Mononuclear cell (primary cell): ENCODE data around the gene SLC22A23. TPM values are rescaled to one million over a fixed set of nuclear protein-coding genes. Genes with fewer than 3 reads are reported as not detected.

Experiments used
- H3K27me3 ChIP-seq: 2 replicates; pipeline ENCODE4 v1.6.0; 2011; ENCODE audit warnings: low read length, control low read depth; ENCODE audit not compliant: insufficient read depth
- H3K4me1 ChIP-seq: 2 replicates; pipeline ENCODE4 v1.5.1; 2011; ENCODE audit warnings: mild to moderate bottlenecking, low read length, control low read depth; ENCODE audit not compliant: insufficient read depth
- H3K4me3 ChIP-seq: 2 replicates; pipeline ENCODE4 v1.5.1; 2011; ENCODE audit warnings: mild to moderate bottlenecking, low read length, moderate library complexity
- H3K9me3 ChIP-seq: 2 replicates; pipeline ENCODE4 v1.5.1; 2011; ENCODE audit warnings: low read depth, mild to moderate bottlenecking, control low read depth, low read length
- total RNA-seq: library from RNA; depleted of rRNA; stranded (reverse); fragments of >200 nt; gene quantifications from one replicate; pipeline ENCODE4 v1.2.3, GENCODE V29; 2012

SLC22A23 gene
- total RNA-seq, 1 donor = 6.0 TPM

DNA sequence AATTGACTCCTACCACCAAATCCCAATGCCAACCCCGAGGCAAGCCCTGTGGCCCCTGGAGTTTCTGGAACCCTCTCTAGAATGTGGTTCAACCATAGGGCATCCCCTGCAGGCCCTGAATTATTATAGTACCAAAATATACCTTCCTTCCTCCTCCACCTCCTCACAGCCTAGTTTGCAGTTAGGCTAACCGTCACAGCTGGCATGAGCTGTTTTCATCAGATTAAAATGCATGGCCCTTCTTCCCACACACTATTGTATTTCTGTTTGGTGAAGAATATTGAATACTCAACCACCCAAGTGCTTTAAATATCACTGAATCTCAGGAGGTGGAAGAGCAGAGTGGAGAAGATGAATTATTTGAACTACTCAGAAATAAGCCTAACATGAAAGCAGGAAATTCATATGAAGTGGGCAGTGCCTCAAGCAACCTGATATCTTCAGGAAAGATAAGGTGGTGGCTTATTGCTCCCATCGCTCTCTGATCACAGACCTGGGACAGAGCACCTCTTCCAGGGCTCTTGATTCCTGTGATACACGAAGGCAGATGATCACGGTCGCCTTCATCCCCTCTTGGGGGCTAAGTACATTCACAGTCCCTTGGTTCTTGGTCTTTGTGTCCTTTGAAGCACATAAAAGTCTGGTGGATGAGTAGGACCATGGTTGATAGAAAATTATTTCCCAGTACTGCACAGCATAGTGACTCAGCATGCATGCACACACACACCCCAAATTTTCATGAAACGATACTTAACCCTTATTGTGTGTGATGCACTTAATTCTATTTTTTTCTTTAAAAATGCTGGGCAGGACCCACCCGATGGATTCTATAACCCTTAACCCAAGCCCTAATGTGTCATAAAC, 107.2 kb downstream of the SLC22A23 start:
- Histone ChIP-seq H3K9me3 (no peaks in the 10 kb centered on the region), H3K4me3 (no peak overlapping the region), H3K4me1 (no peaks in the 10 kb centered on the region), H3K27me3 (no peaks in the 10 kb centered on the region)

DNA sequence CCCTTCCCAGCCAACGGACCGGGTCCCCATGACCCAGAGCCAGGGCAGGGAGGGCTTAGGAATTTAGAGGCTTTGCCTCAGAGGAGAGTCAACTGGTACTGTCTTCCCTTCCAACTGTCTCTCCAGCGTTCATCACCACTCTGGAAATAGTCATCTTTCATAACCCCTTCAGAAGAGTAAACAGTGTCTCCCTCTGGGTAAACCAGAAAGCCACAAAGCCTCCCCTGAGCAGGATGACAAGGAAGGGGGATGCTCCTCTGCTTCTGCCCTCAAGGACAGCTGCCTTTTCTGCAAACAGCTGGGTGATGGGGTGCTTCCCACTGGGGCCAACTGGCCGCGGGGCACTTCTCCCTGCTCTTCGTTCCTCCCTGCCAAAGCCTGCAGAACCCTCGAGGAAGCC, 108.0 kb downstream of the SLC22A23 start:
- no peaks in the 10 kb centered on the region for H3K4me1 ChIP-seq

DNA sequence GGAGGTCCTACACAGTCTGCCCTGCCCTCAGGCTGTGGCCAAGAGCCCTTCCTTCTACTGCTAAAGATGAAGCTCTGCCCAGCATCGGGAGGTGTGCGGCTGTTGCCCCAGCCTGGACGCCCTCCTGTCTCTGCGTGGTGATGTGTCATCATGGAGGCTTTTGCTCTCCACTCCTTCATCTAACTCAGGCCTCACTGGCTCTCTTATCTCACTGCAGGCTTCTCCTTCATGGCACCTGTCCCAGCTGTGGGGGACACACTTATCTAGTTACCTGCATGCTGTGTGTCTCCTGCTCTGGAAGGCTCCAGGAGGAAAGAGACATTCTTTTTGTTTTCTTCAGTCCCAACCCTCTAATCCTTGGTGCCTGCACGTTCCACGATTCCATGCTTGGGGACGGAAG, 109.0 kb downstream of the SLC22A23 start:
- no peaks in the 10 kb centered on the region for H3K4me1 ChIP-seq
- H3K4me3 ChIP-seq = no peak overlapping the region
- no peaks in the 10 kb centered on the region for H3K27me3 ChIP-seq
- no peaks in the 10 kb centered on the region for H3K9me3 ChIP-seq

More for the DNA sequence above, 108.0 kb downstream of the SLC22A23 start:
- Histone ChIP-seq H3K9me3 (no peaks in the 10 kb centered on the region), H3K27me3 (no peaks in the 10 kb centered on the region), H3K4me3 (no peak overlapping the region)

DNA sequence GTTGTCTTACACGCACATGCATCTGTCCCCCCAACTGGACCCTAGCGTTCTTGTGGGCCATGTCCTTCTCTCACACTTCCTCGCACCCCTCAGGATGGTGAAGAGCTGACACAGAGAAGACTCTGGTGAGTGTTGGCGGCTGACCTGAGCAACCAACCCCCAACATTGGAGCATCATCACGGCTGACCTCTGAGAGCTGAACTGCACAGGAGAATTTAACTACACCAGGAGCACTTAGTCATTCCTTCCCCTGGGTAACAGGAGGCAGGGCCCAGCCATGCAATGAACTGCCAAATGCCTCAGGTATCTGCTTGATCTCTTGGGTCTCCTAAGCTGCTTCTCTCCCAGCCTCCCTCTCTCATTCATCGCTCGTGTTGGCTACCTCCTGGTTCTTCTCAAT, 109.6 kb downstream of the SLC22A23 start:
- Histone ChIP-seq H3K9me3 (no peaks in the 10 kb centered on the region), H3K4me1 (no peaks in the 10 kb centered on the region), H3K27me3 (no peaks in the 10 kb centered on the region)

DNA sequence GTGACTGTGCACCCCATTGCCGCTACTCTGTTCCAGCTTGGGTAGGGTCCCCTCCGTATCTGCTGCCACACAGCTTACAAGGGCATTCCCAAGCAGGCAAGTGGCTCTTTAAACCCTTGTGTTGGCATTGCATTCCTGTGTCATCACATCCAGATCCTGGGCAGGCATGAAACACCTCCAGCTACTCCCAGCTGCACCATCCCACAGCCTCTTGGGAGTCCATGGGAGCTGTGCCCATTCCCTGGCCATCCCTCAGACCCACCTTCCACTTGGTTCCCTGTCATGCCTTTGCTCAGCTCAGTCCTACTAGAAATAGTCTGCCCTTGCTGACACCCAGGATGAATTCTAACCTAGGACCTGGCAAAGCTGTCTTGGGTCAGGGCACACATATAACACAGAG, 110.4 kb downstream of the SLC22A23 start:
- Histone ChIP-seq H3K4me1 (no peaks in the 10 kb centered on the region), H3K4me3 (no peak overlapping the region), H3K27me3 (no peaks in the 10 kb centered on the region), H3K9me3 (no peaks in the 10 kb centered on the region)

More for the DNA sequence above, 109.6 kb downstream of the SLC22A23 start:
- no peak overlapping the region for H3K4me3 ChIP-seq

DNA sequence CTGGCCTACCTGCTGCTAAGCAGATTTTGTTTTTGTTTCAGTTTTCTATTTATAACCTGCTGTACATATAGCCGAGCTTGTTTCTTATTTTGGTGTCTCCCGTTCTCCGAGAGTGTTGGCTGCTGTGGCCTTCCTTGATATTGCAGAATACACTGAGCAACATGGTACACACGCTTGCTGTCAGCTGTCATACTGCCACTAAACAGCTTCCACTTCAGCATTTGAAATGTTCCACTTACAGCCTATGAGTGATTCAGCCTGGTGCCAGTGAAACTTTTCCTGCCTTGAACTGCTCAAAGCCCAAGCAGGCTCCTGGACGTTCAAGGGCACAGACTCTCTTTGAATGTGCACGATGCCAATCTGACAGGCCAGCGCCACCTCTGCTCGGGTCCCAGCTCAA, 111.0 kb downstream of the SLC22A23 start:
- Histone ChIP-seq H3K27me3 (no peaks in the 10 kb centered on the region), H3K4me1 (no peaks in the 10 kb centered on the region), H3K4me3 (no peak overlapping the region), H3K9me3 (no peaks in the 10 kb centered on the region)

DNA sequence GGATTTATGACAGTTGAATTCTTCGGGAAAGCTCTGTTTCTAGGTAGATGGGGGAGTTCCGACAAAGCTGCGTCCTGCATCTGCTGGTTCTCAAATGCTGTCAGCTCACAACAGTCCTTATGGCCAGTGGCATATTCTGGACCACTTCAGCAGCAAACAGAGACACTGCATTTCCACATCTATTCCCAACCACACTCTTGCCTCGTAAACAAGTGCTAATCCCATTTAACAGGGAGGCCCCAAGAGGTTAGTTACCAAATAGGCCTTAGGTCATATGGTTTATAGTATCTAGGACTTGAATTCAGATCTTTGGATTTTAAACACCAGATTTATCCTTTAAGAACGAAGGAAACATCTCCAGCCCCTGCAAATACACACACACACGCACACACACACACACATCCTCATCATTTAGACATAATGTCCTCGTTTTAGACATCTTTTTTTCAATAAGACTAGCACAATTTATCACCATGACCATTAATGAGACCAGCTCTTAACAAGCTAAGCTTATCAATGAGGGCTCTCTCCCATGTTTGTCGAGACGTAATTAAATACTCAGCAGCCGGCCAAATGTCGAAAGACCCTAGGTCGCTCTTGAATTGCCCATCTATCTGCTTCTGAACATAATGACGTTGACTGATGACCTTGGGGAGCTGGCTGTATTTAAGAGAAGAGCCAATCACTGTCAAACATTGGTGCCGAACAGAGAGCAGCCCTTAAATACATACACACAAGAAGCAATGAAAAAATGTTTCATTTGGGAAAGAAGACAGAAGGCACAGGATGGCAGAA, 113.6 kb downstream of the SLC22A23 start:
- H3K4me1 ChIP-seq = peaks cover 7% of the 10 kb centered on the region
- H3K4me3 ChIP-seq = no peak overlapping the region
- no peaks in the 10 kb centered on the region for H3K9me3 ChIP-seq
- no peaks in the 10 kb centered on the region for H3K27me3 ChIP-seq

DNA sequence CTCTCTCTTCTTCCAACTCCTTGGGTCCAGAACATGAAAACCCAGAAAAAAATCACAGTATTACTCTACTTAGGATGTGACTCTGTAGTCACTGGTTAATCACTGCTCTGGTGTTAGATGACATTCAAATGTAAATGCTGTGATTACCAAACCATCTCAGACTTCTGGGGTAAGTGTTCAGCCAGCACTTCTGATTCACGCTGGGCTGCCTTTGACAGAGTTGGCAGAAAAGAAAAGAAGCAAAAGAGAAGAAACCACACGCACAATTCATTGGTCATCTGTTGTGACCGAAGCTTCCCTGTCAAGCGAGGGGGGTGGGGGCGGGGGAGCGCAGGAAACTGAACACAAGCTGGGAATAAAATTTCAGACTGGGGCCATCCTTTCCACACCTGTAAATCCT, 115.4 kb downstream of the SLC22A23 start:
- peaks cover 11% of the 10 kb centered on the region for H3K4me1 ChIP-seq
- H3K4me3 ChIP-seq = no peak overlapping the region
- H3K27me3 ChIP-seq = no peaks in the 10 kb centered on the region
- H3K9me3 ChIP-seq = no peaks in the 10 kb centered on the region

DNA sequence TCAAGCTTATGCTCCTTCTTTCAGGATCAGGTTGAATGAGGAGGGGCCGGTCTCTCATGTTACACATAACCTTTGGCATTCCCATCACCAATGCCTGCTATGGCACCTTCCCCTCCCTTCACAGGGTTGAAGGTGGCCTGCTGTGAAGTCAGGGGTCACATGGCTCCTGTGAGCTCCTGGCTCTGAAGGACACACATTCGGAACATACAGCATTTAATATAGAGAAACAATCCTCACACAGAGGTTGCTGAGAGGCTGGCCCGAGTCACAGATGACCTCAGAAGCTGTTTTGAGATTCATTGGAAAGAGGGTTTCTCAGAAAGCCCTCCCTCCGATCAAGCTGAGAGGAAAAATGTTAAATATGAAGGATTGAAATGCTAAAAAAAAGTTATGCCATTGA, 116.0 kb downstream of the SLC22A23 start:
- H3K9me3 ChIP-seq = no peaks in the 10 kb centered on the region
- peaks cover 11% of the 10 kb centered on the region for H3K4me1 ChIP-seq
- H3K27me3 ChIP-seq = no peaks in the 10 kb centered on the region
- H3K4me3 ChIP-seq = no peak overlapping the region

DNA sequence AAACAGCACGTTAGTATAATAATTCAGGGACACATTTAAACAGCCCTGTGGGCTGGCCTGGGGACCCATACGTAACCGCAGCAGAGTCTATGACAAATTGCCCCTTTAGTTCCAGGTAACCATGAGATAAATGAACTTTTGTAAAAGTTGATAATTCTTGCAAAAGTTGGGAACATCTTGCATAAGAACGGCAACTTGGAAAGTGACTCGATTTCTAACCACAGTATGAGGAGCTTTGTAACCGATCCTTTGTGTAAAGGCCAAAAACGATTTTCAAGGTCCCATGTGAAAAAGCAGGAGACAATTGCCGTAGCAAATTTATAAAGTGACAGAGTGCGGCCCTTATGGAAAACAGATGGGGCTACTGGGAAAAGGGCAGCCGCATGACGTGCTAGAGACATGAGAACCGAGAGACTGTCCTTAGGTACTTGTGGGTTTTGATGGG, 116.5 kb downstream of the SLC22A23 start:
- no peak overlapping the region for H3K4me3 ChIP-seq
- H3K4me1 ChIP-seq = peaks cover 11% of the 10 kb centered on the region
- H3K27me3 ChIP-seq = no peaks in the 10 kb centered on the region
- H3K9me3 ChIP-seq = no peaks in the 10 kb centered on the region

DNA sequence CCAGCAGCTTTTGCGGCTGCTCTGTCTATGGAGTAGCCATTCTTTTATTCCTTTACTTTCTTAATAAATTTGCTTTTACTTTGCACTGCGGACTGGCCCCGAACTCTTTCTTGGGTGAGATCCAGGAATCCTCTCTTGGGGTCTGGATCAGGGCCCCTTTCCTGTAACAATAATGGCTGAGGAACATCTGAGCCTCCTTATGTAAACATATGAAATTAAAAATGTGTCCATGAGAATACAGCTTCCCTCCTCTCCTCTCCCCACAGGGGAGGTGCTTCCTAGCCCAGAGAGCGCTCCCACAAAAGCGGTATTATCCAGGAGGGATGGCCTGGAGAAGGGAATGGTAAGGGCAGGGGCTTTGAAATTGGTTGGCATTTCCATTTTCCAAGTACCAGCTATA, 117.0 kb downstream of the SLC22A23 start:
- Histone ChIP-seq H3K27me3 (no peaks in the 10 kb centered on the region), H3K4me3 (no peak overlapping the region), H3K4me1 (peaks cover 11% of the 10 kb centered on the region), H3K9me3 (no peaks in the 10 kb centered on the region)

DNA sequence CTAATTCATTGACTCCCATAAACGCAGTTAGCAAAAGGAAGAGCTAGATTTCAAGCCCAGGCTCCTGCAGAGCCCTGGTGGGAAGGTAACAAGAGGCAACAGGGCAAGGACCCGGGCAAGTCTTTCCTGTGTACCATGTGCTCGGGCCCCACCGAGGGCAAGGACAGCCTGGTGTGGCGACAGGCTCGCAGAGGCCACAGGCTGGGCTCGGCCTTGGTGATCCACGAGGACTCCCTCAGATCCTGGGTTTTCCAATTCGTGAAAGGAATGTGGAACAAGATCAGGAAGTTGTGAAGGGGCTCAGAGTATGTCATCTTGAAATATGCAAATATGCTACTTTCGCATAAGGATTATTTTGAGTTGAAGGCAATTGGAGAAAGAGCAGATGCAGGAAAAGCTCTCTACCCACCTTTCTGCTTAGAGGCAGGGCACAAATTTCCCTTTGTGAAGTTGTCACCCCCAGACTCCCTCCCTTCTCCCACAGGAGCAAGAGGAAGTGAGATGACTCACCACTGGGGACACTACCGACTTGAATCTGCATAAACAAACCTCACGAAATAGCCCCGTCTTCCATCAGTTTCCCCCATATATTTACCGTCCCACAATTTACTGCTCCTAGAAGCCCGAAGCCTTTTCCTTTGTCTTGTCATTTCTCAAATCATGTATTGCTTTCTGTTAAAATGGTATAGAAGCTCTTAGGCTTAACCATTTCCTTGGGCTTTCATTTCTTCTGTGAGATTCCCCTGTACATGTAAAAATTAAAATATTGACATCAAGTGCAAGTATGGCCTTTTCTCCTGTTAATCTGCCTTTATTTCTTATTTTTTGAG, 119.1 kb downstream of the SLC22A23 start:
- Histone ChIP-seq H3K27me3 (no peaks in the 10 kb centered on the region), H3K4me1 (peaks cover 11% of the 10 kb centered on the region), H3K9me3 (no peaks in the 10 kb centered on the region), H3K4me3 (no peak overlapping the region)

DNA sequence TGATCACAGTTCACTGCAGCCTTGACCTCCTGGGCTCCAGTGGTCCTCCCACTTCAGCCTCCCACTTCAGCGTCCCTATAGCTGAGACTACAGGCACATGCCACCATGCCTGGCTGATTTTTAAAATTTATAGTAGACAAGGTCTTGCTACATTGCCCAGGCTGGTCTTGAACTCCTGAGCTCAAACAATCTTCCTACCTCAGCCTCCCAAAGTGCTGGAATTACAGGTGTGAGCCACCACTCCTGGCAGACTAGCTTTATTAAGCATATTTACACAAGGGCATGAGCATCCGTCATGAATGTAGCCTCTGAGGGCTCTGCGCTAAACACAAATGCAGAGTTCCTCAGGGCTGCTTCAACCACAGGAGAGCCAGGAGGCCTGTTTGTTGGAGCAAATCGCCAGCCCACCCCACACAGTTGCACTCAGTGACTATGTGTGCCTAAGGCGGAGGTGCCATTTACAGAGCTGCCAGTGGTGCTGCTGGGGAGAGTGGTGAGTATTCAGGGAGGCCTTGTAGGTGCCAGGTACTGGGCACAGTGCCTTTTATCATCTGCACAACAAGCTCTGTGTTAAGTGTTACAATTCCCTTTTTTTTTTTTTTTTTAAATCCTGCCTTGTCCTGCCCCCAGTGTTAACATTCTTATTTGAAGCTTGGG, 119.9 kb downstream of the SLC22A23 start:
- Histone ChIP-seq H3K4me3 (no peak overlapping the region), H3K4me1 (peaks cover 11% of the 10 kb centered on the region), H3K27me3 (no peaks in the 10 kb centered on the region), H3K9me3 (no peaks in the 10 kb centered on the region)

DNA sequence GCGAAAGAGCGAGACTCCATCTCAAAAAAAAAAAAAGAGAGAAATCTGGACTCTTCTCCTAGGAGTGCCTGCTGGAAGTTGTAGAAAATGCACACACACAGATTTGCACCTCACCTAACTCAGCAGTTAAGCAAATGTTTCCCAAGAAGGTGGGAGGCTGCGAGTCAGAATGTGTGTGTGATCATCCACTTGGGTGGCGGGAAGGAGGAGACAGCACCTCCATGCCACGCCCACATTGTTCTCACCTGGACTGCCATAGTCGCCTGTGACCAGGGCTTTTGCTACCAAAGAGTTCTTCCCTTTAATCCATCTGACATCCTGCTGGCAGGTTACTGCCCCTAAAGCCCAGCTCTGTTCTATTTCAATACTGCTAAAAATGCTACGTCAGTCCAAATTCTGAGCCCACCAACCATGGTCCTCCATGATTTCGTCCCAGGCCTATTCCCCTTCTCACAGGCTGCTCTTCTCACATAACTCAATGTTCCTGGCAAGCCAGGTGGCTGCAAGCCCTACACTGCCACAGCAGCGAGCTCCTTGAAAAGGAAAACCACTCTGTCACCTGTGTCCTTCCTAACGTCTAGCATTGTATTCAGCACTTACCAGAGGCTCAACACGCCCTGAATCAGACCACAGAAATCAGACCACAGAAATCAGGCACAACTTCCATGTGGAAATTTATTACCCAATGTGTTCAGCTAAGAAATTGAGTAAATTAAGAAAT, 120.6 kb downstream of the SLC22A23 start:
- Histone ChIP-seq H3K4me1 (peaks cover 11% of the 10 kb centered on the region), H3K9me3 (no peaks in the 10 kb centered on the region), H3K4me3 (no peak overlapping the region), H3K27me3 (no peaks in the 10 kb centered on the region)
